Measurements from ENCODE around the gene TAAR6. TPM values are rescaled to one million over a fixed set of nuclear protein-coding genes. Genes with fewer than 3 reads are reported as not detected.

The TAAR6 gene
- total and polyA plus RNA-seq, 2 of the 4 experiments (the other 2 are of a cell fraction): not detected

GRCh38 chr6:132566404-132566803, 3.7 kb upstream of the TAAR6 start:
- Histone ChIP-seq H3K18ac (ENCODE audit: low read depth, low read length) (no peak overlapping the region), H3K9me3 (ENCODE audit: control insufficient read depth, insufficient read depth, low read length) (no peaks in the 10 kb centered on the region), H3K9ac (ENCODE audit: low read depth, low read length) (no peak overlapping the region), H4K5ac (ENCODE audit: low read depth, low read length) (no peak overlapping the region), H2AFZ (replicated peaks; ENCODE audit: low read length, poor library complexity) (no peak overlapping the region), H3K27ac (ENCODE audit: insufficient read depth, low read length) (no peak overlapping the region), H3K4ac (ENCODE audit: low read depth, low read length) (no peak overlapping the region), H3K27me3 (ENCODE audit: control insufficient read depth, insufficient read depth, low read length) (peaks cover 39% of the 10 kb centered on the region), H3K4me3 (ENCODE audit: insufficient read depth, low read depth, low read length) (no peak overlapping the region), H2BK20ac (ENCODE audit: low read depth, low read length) (no peak overlapping the region), H3K79me1 (ENCODE audit: low read depth in 1 of 2, low read length in 2 of 2) (no peaks in the 10 kb centered on the region), H3K23ac (ENCODE audit: low read depth, low read length) (no peak overlapping the region), H4K91ac (ENCODE audit: insufficient read depth, low read depth, low read length) (no peak overlapping the region), H4K20me1 (ENCODE audit: insufficient read depth, low read length) (no peaks in the 10 kb centered on the region), H3K36me3 (ENCODE audit: control insufficient read depth, insufficient read depth, low read length) (no peaks in the 10 kb centered on the region), H3K4me1 (ENCODE audit: control insufficient read depth, insufficient read depth, low read length) (no peaks in the 10 kb centered on the region), H3K14ac (replicated peaks; ENCODE audit: low read depth, low read length) (no peak overlapping the region), H3K9me1 (ENCODE audit: insufficient read depth, low read length) (no peaks in the 10 kb centered on the region), H2BK15ac (ENCODE audit: low read depth, low read length) (no peak overlapping the region), H3K56ac (ENCODE audit: extremely low read depth, insufficient read depth, low read length) (no peak overlapping the region), H3K4me2 (ENCODE audit: low read depth, low read length) (no peak overlapping the region), H2BK120ac (ENCODE audit: low read depth, low read length) (no peak overlapping the region), H4K8ac (ENCODE audit: low read depth in 2 of 2, low read length in 2 of 2) (no peak overlapping the region), H2AK5ac (ENCODE audit: low read depth, low read length) (no peak overlapping the region), H2BK5ac (ENCODE audit: low read depth, low read length, poor library complexity, severe bottlenecking) (no peak overlapping the region), H2AK9ac (replicated peaks; ENCODE audit: low read depth, low read length, poor library complexity) (no peak overlapping the region)
- intact Hi-C loops (cut with micrococcal nuclease) (no loop called here), dilution Hi-C loops (cut with HindIII; ENCODE audit: low sequenced_read_pairs, unreplicated experiment) (no loop called here), in situ Hi-C loops (cut with MboI; ENCODE audit: low sequenced_read_pairs) (no loop called here)
- WGBS, 2 experiments (ENCODE audit: extremely low coverage in 2 of 2, insufficient read length in 1 of 2): no CpG with 5 or more reads among the region's 6 CpGs
- TF ChIP-seq MAFK (IDR thresholded peaks at IDR 0.05; ENCODE audit: low read depth, low read length): no peak
- no peak for TF ChIP-seq MXI1 (IDR thresholded peaks at IDR 0.05; ENCODE audit: borderline replicate concordance, low read depth, low read length)
- no peak for TF ChIP-seq MAZ (IDR thresholded peaks at IDR 0.05; ENCODE audit: borderline replicate concordance, low read depth, low read length)
- TF ChIP-seq USF2 (IDR thresholded peaks at IDR 0.05; ENCODE audit: low read depth, low read length): no peak
- no peak for TF ChIP-seq CHD1 (IDR thresholded peaks at IDR 0.05; ENCODE audit: low read depth, low read length)
- no peak for TF ChIP-seq NFE2L2 (IDR thresholded peaks at IDR 0.05; ENCODE audit: low read depth, low read length)
- no peak for TF ChIP-seq ELK1 (IDR thresholded peaks at IDR 0.05; ENCODE audit: borderline replicate concordance, low read depth, low read length)
- TF ChIP-seq RFX5 (IDR thresholded peaks at IDR 0.05; ENCODE audit: low read depth, low read length): no peak
- TF ChIP-seq POLR2A (IDR thresholded peaks at IDR 0.05; ENCODE audit: low read depth, low read length): no peak
- ChIA-PET POLR2A (ENCODE audit: unreplicated experiment) (no interaction called here), CTCF (no interaction called here)
- ATAC-seq (ENCODE audit: low read depth) (no peak), DNase-seq (no peak)
- no TSS peak for BruUV-seq (replicated peaks)
